SK-N-SH treated with all-trans-retinoic acid at 6 μM for 48 hours (cell line): ENCODE results near the gene TCN1.

Experiments
- ATAC-seq: fragments of 200-7000 bp; cut with Tn5 transposase; 3 replicates; pipeline ENCODE4 v1.9.1; 2020; ENCODE audit warnings: mild to moderate bottlenecking, moderate library complexity
- ARNTL ChIP-seq: fragments of 450-650 bp; formaldehyde crosslinking; IDR thresholded peaks from 2 replicates; pipeline ENCODE4 v1.5.0; 2020; ENCODE audit warnings: low read depth, mild to moderate bottlenecking, moderate library complexity, borderline replicate concordance
- BACH2 ChIP-seq: fragments of 250-450 bp; sonication (Bioruptor Pico); IDR thresholded peaks from 2 replicates; pipeline ENCODE4 v1.9.0; 2021; ENCODE audit warnings: mild to moderate bottlenecking, borderline replicate concordance
- CREB5 ChIP-seq: fragments of 250-450 bp; sonication (Bioruptor Pico); IDR thresholded peaks from 2 replicates; pipeline ENCODE4 v1.5.1; 2020; ENCODE audit warnings: low read depth, mild to moderate bottlenecking, moderate library complexity
- CSDC2 ChIP-seq: fragments of 250-450 bp; sonication (Bioruptor Pico); IDR thresholded peaks from 2 replicates; pipeline ENCODE4 v1.5.0; 2020; ENCODE audit warnings: mild to moderate bottlenecking, moderate library complexity
- ESRRG ChIP-seq: fragments of 250-450 bp; sonication (Bioruptor Pico); IDR thresholded peaks from 2 replicates; pipeline ENCODE4 v1.6.1; 2021; ENCODE audit warnings: mild to moderate bottlenecking
- GLIS3 ChIP-seq: fragments of 250-450 bp; sonication (Bioruptor Pico); IDR thresholded peaks from 2 replicates; pipeline ENCODE4 v1.5.0; 2020; ENCODE audit warnings: mild to moderate bottlenecking, moderate library complexity
- ISL1 ChIP-seq: fragments of 250-450 bp; sonication (Bioruptor Pico); IDR thresholded peaks from 2 replicates; pipeline ENCODE4 v2.1.2; 2022; ENCODE audit warnings: mild to moderate bottlenecking, moderate library complexity
- OSR1 ChIP-seq: fragments of 250-450 bp; sonication (Bioruptor Pico); IDR thresholded peaks from 2 replicates; pipeline ENCODE4 v1.8.0; 2022; ENCODE audit warnings: moderate library complexity, mild to moderate bottlenecking, inconsistent platforms
- PPARA ChIP-seq: fragments of 250-450 bp; sonication (Bioruptor Pico); IDR thresholded peaks from 2 replicates; pipeline ENCODE4 v1.5.0; 2020; ENCODE audit warnings: mild to moderate bottlenecking, borderline replicate concordance
- RARB ChIP-seq: fragments of 250-450 bp; sonication (Bioruptor Pico); IDR thresholded peaks from 2 replicates; pipeline ENCODE4 v1.8.0; 2021; ENCODE audit warnings: mild to moderate bottlenecking, moderate library complexity
- SNAI2 ChIP-seq: fragments of 250-450 bp; sonication (Bioruptor Pico); IDR thresholded peaks from 2 replicates; pipeline ENCODE4 v1.5.0; 2020; ENCODE audit warnings: mild to moderate bottlenecking, moderate library complexity
- TCF4 ChIP-seq: fragments of 250-450 bp; sonication (Bioruptor Pico); IDR thresholded peaks from 2 replicates; pipeline ENCODE4 v1.8.0; 2021; ENCODE audit warnings: mild to moderate bottlenecking, moderate library complexity, borderline replicate concordance
- TOX ChIP-seq: fragments of 250-450 bp; sonication (Bioruptor Pico); IDR thresholded peaks from 2 replicates; pipeline ENCODE4 v1.8.0; 2021; ENCODE audit warnings: mild to moderate bottlenecking, moderate library complexity, borderline replicate concordance
- ZC3H10 ChIP-seq: fragments of 250-450 bp; sonication (Bioruptor Pico); IDR thresholded peaks from 2 replicates; pipeline ENCODE4 v1.5.1; 2021; ENCODE audit warnings: mild to moderate bottlenecking, moderate library complexity
- ZFP3 ChIP-seq: fragments of 250-450 bp; sonication (Bioruptor Pico); IDR thresholded peaks from 2 replicates; pipeline ENCODE4 v1.5.0; 2020; ENCODE audit warnings: mild to moderate bottlenecking, moderate library complexity
- ZFP30 ChIP-seq: fragments of 450-650 bp; formaldehyde crosslinking; IDR thresholded peaks from 2 replicates; pipeline ENCODE4 v1.5.0; 2022; ENCODE audit warnings: mild to moderate bottlenecking, moderate library complexity
- ZNF70 ChIP-seq: fragments of 450-650 bp; formaldehyde crosslinking; IDR thresholded peaks from 2 replicates; pipeline ENCODE4 v1.5.0; 2020; ENCODE audit warnings: mild to moderate bottlenecking, moderate library complexity
- TF ChIP-seq, protein P1 (sequence below): fragments of 250-450 bp; sonication (Bioruptor Pico); IDR thresholded peaks from 2 replicates; pipeline ENCODE4 v1.5.1; 2021; ENCODE audit warnings: mild to moderate bottlenecking, moderate library complexity
- TF ChIP-seq, protein P2 (sequence below): fragments of 250-450 bp; sonication (Bioruptor Pico); IDR thresholded peaks from 2 replicates; pipeline ENCODE4 v1.8.0; 2020; ENCODE audit warnings: mild to moderate bottlenecking, moderate library complexity, borderline replicate concordance
- TF ChIP-seq, protein P3 (sequence below): fragments of 250-450 bp; sonication (Bioruptor Pico); IDR thresholded peaks from 2 replicates; pipeline ENCODE4 v1.5.0; 2020; ENCODE audit warnings: mild to moderate bottlenecking, moderate library complexity
- TF ChIP-seq, protein P4 (sequence below): fragments of 250-450 bp; sonication (Bioruptor Pico); IDR thresholded peaks from 2 replicates; pipeline ENCODE4 v1.8.0; 2021; ENCODE audit warnings: low read depth, mild to moderate bottlenecking, moderate library complexity, borderline replicate concordance

Gene TCN1

GRCh38 chr11:59877784-59878183 lies 11.5 kb upstream of the TCN1 start:
- ATAC-seq: no peak
- no peak for TF ChIP-seq CREB5 (CRISPR knock-in tag)
- TF ChIP-seq SNAI2: no peak
- TF ChIP-seq, protein P1, sequence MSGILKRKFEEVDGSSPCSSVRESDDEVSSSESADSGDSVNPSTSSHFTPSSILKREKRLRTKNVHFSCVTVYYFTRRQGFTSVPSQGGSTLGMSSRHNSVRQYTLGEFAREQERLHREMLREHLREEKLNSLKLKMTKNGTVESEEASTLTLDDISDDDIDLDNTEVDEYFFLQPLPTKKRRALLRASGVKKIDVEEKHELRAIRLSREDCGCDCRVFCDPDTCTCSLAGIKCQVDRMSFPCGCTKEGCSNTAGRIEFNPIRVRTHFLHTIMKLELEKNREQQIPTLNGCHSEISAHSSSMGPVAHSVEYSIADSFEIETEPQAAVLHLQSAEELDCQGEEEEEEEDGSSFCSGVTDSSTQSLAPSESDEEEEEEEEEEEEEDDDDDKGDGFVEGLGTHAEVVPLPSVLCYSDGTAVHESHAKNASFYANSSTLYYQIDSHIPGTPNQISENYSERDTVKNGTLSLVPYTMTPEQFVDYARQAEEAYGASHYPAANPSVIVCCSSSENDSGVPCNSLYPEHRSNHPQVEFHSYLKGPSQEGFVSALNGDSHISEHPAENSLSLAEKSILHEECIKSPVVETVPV: no peak
- no peak for TF ChIP-seq TOX (CRISPR knock-in tag)
- TF ChIP-seq, protein P2, sequence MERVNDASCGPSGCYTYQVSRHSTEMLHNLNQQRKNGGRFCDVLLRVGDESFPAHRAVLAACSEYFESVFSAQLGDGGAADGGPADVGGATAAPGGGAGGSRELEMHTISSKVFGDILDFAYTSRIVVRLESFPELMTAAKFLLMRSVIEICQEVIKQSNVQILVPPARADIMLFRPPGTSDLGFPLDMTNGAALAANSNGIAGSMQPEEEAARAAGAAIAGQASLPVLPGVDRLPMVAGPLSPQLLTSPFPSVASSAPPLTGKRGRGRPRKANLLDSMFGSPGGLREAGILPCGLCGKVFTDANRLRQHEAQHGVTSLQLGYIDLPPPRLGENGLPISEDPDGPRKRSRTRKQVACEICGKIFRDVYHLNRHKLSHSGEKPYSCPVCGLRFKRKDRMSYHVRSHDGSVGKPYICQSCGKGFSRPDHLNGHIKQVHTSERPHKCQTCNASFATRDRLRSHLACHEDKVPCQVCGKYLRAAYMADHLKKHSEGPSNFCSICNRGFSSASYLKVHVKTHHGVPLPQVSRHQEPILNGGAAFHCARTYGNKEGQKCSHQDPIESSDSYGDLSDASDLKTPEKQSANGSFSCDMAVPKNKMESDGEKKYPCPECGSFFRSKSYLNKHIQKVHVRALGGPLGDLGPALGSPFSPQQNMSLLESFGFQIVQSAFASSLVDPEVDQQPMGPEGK (CRISPR knock-in tag): no peak
- no peak for TF ChIP-seq ESRRG
- no peak for TF ChIP-seq RARB
- TF ChIP-seq ISL1 (CRISPR knock-in tag): no peak
- TF ChIP-seq ZFP30 (CRISPR knock-in tag): no peak
- TF ChIP-seq ZC3H10 (CRISPR knock-in tag): no peak
- no peak for TF ChIP-seq ZNF70 (CRISPR knock-in tag)
- TF ChIP-seq ARNTL (CRISPR knock-in tag): no peak
- no peak for TF ChIP-seq ZFP3 (CRISPR knock-in tag)
- no peak for TF ChIP-seq CSDC2
- no peak for TF ChIP-seq GLIS3
- TF ChIP-seq, protein P3, sequence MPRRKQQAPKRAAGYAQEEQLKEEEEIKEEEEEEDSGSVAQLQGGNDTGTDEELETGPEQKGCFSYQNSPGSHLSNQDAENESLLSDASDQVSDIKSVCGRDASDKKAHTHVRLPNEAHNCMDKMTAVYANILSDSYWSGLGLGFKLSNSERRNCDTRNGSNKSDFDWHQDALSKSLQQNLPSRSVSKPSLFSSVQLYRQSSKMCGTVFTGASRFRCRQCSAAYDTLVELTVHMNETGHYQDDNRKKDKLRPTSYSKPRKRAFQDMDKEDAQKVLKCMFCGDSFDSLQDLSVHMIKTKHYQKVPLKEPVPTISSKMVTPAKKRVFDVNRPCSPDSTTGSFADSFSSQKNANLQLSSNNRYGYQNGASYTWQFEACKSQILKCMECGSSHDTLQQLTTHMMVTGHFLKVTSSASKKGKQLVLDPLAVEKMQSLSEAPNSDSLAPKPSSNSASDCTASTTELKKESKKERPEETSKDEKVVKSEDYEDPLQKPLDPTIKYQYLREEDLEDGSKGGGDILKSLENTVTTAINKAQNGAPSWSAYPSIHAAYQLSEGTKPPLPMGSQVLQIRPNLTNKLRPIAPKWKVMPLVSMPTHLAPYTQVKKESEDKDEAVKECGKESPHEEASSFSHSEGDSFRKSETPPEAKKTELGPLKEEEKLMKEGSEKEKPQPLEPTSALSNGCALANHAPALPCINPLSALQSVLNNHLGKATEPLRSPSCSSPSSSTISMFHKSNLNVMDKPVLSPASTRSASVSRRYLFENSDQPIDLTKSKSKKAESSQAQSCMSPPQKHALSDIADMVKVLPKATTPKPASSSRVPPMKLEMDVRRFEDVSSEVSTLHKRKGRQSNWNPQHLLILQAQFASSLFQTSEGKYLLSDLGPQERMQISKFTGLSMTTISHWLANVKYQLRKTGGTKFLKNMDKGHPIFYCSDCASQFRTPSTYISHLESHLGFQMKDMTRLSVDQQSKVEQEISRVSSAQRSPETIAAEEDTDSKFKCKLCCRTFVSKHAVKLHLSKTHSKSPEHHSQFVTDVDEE (CRISPR knock-in tag): no peak
- no peak for TF ChIP-seq BACH2 (CRISPR knock-in tag)

- no peak for TF ChIP-seq CSDC2
- no peak for TF ChIP-seq PPARA (CRISPR knock-in tag)
- TF ChIP-seq OSR1 (CRISPR knock-in tag): no peak
- TF ChIP-seq ISL1 (CRISPR knock-in tag): no peak
- no peak for TF ChIP-seq BACH2 (CRISPR knock-in tag)
- no peak for TF ChIP-seq ESRRG
- TF ChIP-seq, protein P3 (CRISPR knock-in tag): no peak
- TF ChIP-seq GLIS3: no peak
- TF ChIP-seq ZC3H10 (CRISPR knock-in tag): no peak
- no peak for TF ChIP-seq ZFP3 (CRISPR knock-in tag)
- no peak for TF ChIP-seq ZNF70 (CRISPR knock-in tag)
- TF ChIP-seq TOX (CRISPR knock-in tag): no peak
- no peak for TF ChIP-seq TCF4 (CRISPR knock-in tag)
- TF ChIP-seq, protein P4, sequence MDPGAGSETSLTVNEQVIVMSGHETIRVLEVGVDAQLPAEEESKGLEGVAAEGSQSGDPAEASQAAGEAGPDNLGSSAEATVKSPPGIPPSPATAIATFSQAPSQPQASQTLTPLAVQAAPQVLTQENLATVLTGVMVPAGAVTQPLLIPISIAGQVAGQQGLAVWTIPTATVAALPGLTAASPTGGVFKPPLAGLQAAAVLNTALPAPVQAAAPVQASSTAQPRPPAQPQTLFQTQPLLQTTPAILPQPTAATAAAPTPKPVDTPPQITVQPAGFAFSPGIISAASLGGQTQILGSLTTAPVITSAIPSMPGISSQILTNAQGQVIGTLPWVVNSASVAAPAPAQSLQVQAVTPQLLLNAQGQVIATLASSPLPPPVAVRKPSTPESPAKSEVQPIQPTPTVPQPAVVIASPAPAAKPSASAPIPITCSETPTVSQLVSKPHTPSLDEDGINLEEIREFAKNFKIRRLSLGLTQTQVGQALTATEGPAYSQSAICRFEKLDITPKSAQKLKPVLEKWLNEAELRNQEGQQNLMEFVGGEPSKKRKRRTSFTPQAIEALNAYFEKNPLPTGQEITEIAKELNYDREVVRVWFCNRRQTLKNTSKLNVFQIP (CRISPR knock-in tag): no peak
- no peak for ATAC-seq
Measured at GRCh38 chr11:59877325-59877724, 11.0 kb upstream of the TCN1 start.
